C4-2B (cell line): ENCODE results near the gene SLC25A33.

ENCODE experiments used
- ZFX ChIP-seq: fragments of 450-650 bp; IDR thresholded peaks from 2 replicates; pipeline ENCODE4 v1.6.1; 2017
- TF ChIP-seq, protein P1 (sequence below): fragments of 450-650 bp; conservative IDR thresholded peaks from 2 replicates; pipeline ENCODE4 v1.5.1; 2017; ENCODE audit warnings: mild to moderate bottlenecking

DNA sequence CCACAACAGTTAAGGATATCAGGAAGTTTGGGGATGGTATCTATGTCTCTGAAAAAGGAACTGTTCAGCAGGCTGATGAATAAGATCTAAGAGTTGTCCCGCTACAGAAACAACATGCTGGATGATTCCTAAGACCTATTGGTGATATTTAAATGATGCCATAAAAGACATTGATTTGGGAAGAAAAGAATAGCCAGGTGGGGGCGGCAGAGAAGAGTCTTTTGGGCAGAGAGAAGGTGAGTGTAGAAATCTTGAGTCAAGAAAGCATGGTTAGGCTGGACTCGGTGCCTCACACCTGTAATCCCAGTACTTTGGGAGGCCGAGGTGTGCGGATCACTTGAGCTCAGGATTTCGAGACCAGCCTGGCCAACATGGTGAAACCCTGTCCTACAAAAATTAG is 37.6 kb downstream of the SLC25A33 start:
- TF ChIP-seq, protein P1, sequence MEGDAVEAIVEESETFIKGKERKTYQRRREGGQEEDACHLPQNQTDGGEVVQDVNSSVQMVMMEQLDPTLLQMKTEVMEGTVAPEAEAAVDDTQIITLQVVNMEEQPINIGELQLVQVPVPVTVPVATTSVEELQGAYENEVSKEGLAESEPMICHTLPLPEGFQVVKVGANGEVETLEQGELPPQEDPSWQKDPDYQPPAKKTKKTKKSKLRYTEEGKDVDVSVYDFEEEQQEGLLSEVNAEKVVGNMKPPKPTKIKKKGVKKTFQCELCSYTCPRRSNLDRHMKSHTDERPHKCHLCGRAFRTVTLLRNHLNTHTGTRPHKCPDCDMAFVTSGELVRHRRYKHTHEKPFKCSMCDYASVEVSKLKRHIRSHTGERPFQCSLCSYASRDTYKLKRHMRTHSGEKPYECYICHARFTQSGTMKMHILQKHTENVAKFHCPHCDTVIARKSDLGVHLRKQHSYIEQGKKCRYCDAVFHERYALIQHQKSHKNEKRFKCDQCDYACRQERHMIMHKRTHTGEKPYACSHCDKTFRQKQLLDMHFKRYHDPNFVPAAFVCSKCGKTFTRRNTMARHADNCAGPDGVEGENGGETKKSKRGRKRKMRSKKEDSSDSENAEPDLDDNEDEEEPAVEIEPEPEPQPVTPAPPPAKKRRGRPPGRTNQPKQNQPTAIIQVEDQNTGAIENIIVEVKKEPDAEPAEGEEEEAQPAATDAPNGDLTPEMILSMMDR = no peak
- no peak for TF ChIP-seq ZFX
